DOHH2 (cell line): ENCODE data around the gene UGCG.

ENCODE experiments used
- H3F3A ChIP-seq: fragments of 200-600 bp; sonication (generic), shearing (Covaris generic); 2 replicates; pipeline ENCODE4 v1.6.0; 2016; ENCODE audit warnings: antibody characterized with exemption, mild to moderate bottlenecking; ENCODE audit not compliant: control insufficient read depth, insufficient read depth
- H3K27ac ChIP-seq: fragments of 200-600 bp; sonication (generic); 2 replicates; pipeline ENCODE4 v1.5.1; 2014; ENCODE audit warnings: low read depth, mild to moderate bottlenecking, low read length, moderate library complexity
- H3K27me3 ChIP-seq: fragments of 200-600 bp; sonication (generic); 2 replicates; pipeline ENCODE4 v1.6.1; 2014; ENCODE audit warnings: mild to moderate bottlenecking, low read length, mixed read lengths; ENCODE audit not compliant: control insufficient read depth
- H3K36me3 ChIP-seq: fragments of 200-600 bp; sonication (generic); 2 replicates; pipeline ENCODE4 v1.6.1; 2014; ENCODE audit warnings: mild to moderate bottlenecking, low read length, moderate library complexity, mixed read lengths; ENCODE audit not compliant: control insufficient read depth
- H3K4me1 ChIP-seq: fragments of 200-600 bp; sonication (generic); 2 replicates; pipeline ENCODE4 v1.6.1; 2014; ENCODE audit warnings: mild to moderate bottlenecking, low read length, mixed read lengths; ENCODE audit not compliant: control insufficient read depth
- H3K4me2 ChIP-seq: fragments of 200-600 bp; sonication (generic); 2 replicates; pipeline ENCODE4 v1.6.0; 2014; ENCODE audit warnings: mild to moderate bottlenecking, low read length, moderate library complexity
- H3K4me3 ChIP-seq: fragments of 200-600 bp; sonication (generic); 2 replicates; pipeline ENCODE4 v1.5.1; 2014; ENCODE audit warnings: mild to moderate bottlenecking, low read length, mixed read lengths
- H3K79me2 ChIP-seq: fragments of 200-600 bp; sonication (generic); 2 replicates; pipeline ENCODE4 v1.6.1; 2014; ENCODE audit warnings: mild to moderate bottlenecking, low read length, mixed read lengths; ENCODE audit not compliant: control insufficient read depth
- H3K9me2 ChIP-seq: fragments of 200-600 bp; sonication (generic); replicated peaks from 2 replicates; pipeline ENCODE4 v1.6.1; 2014; ENCODE audit warnings: mild to moderate bottlenecking, low read length, mixed read lengths; ENCODE audit not compliant: control insufficient read depth
- H3K9me3 ChIP-seq: fragments of 200-600 bp; sonication (generic); 2 replicates; pipeline ENCODE4 v1.6.1; 2014; ENCODE audit warnings: antibody characterized with exemption, low read length, mixed read lengths; ENCODE audit not compliant: control insufficient read depth, insufficient read depth
- H4K20me1 ChIP-seq: fragments of 200-600 bp; sonication (generic); 2 replicates; pipeline ENCODE4 v1.6.0; 2014; ENCODE audit warnings: low read depth, mild to moderate bottlenecking, antibody characterized with exemption, low read length, moderate library complexity; ENCODE audit not compliant: control insufficient read depth, insufficient read depth
- EZH2phosphoT487 ChIP-seq: fragments of 200-600 bp; sonication (generic); IDR thresholded peaks from 2 replicates; pipeline ENCODE4 v1.6.1; 2017; ENCODE audit warnings: borderline replicate concordance, mild to moderate bottlenecking, antibody characterized with exemption, low read length, moderate library complexity, mixed read lengths
- TF ChIP-seq, protein P1 (sequence below): fragments of 200-600 bp; sonication (generic); IDR thresholded peaks from one replicate; pipeline ENCODE4 v1.5.1; 2014; ENCODE audit warnings: antibody characterized with exemption, mild to moderate bottlenecking, low read depth, low read length; ENCODE audit not compliant: poor library complexity, severe bottlenecking

UGCG gene

GRCh38 chr9:111948951-111949350 lies 52.3 kb downstream of the UGCG start:
- Histone ChIP-seq H3K9me2 (no peaks in the 10 kb centered on the region), H3K4me3 (no peak overlapping the region), H3K4me1 (no peaks in the 10 kb centered on the region), H3K4me2 (no peak overlapping the region), H3F3A (no peaks in the 10 kb centered on the region), H3K27me3 (no peaks in the 10 kb centered on the region), H3K9me3 (no peaks in the 10 kb centered on the region), H3K27ac (no peak overlapping the region), H3K79me2 (no peaks in the 10 kb centered on the region), H4K20me1 (no peaks in the 10 kb centered on the region), H3K36me3 (no peaks in the 10 kb centered on the region)
- no peak for TF ChIP-seq EZH2phosphoT487
- TF ChIP-seq, protein P1, sequence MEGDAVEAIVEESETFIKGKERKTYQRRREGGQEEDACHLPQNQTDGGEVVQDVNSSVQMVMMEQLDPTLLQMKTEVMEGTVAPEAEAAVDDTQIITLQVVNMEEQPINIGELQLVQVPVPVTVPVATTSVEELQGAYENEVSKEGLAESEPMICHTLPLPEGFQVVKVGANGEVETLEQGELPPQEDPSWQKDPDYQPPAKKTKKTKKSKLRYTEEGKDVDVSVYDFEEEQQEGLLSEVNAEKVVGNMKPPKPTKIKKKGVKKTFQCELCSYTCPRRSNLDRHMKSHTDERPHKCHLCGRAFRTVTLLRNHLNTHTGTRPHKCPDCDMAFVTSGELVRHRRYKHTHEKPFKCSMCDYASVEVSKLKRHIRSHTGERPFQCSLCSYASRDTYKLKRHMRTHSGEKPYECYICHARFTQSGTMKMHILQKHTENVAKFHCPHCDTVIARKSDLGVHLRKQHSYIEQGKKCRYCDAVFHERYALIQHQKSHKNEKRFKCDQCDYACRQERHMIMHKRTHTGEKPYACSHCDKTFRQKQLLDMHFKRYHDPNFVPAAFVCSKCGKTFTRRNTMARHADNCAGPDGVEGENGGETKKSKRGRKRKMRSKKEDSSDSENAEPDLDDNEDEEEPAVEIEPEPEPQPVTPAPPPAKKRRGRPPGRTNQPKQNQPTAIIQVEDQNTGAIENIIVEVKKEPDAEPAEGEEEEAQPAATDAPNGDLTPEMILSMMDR = no peak

DNA sequence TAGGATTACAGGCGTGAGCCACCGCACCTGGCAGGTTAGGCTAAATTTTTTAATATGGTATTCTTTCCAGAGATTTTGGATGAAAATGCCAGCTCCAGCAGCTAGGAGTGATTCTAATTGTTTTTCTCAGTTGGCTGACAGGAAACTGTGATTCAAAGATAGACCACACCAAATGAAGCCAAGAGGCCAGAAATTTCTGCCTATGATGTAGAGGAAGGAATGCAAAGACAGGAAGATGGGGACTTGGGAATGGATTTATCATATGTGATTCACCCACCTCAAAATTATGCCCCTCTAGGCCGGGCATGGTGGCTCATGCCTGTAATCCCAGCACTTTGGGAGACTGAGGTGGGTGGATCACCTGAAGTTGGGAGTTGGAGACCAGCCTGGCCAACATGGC lies 53.3 kb downstream of the UGCG start:
- H4K20me1 ChIP-seq = no peaks in the 10 kb centered on the region
- no peak overlapping the region for H3K27ac ChIP-seq
- no peaks in the 10 kb centered on the region for H3K36me3 ChIP-seq
- H3K27me3 ChIP-seq = no peaks in the 10 kb centered on the region
- no peaks in the 10 kb centered on the region for H3K4me1 ChIP-seq
- TF ChIP-seq EZH2phosphoT487 = no peak
- TF ChIP-seq, protein P1 = no peak
- no peak overlapping the region for H3K4me3 ChIP-seq
- no peak overlapping the region for H3K4me2 ChIP-seq
- H3K9me3 ChIP-seq = no peaks in the 10 kb centered on the region
- H3K9me2 ChIP-seq = no peaks in the 10 kb centered on the region
- no peaks in the 10 kb centered on the region for H3K79me2 ChIP-seq
- no peaks in the 10 kb centered on the region for H3F3A ChIP-seq

DNA sequence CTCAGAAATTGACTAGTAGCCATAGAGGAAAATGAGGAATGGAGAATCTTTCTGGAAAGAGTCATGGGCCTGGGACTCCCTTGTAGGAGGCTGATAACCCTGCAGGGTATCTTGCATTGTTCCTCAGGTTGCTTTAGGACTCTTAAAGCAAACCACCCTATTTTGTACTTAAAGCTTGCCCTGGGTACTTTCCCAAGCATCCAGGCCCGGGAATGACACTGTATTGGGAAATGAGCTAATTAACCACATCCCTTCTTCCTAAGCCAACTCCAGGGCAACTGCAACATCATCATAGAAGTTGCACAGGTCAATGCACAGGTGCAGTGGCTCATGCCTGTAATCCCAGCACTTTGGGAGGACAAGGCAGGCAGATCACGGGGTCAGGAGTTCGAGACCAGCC lies 55.9 kb downstream of the UGCG start:
- Histone ChIP-seq H3K27ac (no peak overlapping the region), H3K4me3 (no peak overlapping the region), H3K36me3 (no peaks in the 10 kb centered on the region), H3K9me2 (no peaks in the 10 kb centered on the region), H3K79me2 (no peaks in the 10 kb centered on the region), H3K27me3 (no peaks in the 10 kb centered on the region), H3F3A (no peaks in the 10 kb centered on the region), H3K9me3 (no peaks in the 10 kb centered on the region), H3K4me2 (no peak overlapping the region), H4K20me1 (no peaks in the 10 kb centered on the region), H3K4me1 (peaks cover 3% of the 10 kb centered on the region; the same call in 1 of the 2 replicates)
- TF ChIP-seq, protein P1 = no peak
- TF ChIP-seq EZH2phosphoT487 = no peak

GRCh38 chr9:111953444-111953843 lies 56.8 kb downstream of the UGCG start:
- Histone ChIP-seq H3F3A (no peaks in the 10 kb centered on the region), H3K9me3 (no peaks in the 10 kb centered on the region), H3K79me2 (no peaks in the 10 kb centered on the region), H3K4me2 (no peak overlapping the region), H3K27ac (no peak overlapping the region), H3K4me1 (peaks cover 12% of the 10 kb centered on the region), H3K9me2 (no peaks in the 10 kb centered on the region), H3K36me3 (no peaks in the 10 kb centered on the region), H3K27me3 (no peaks in the 10 kb centered on the region), H3K4me3 (no peak overlapping the region), H4K20me1 (no peaks in the 10 kb centered on the region)
- TF ChIP-seq EZH2phosphoT487 = no peak
- TF ChIP-seq, protein P1 = no peak
